Prostate gland (tissue), 2 donors: ENCODE measurements around the gene NUP107.

Experiments
- POLR2AphosphoS5 ChIP-seq: sonication (generic); formaldehyde crosslinking; IDR thresholded peaks from one replicate; pipeline ENCODE4 v1.6.1; 2017; ENCODE audit warnings: antibody characterized with exemption
- TF ChIP-seq, protein P1 (sequence below), 4 experiments: fragments of 200-600 bp in 2 of 4; fragments of 450-650 bp in 2 of 4; sonication (generic) in 2 of 4; IDR thresholded peaks; 1 replicate in 3 of 4; 2 replicates in 1 of 4; pipeline ENCODE4 v1.5.1; 2016 to 2019; ENCODE audit warnings: antibody characterized with exemption in 4 of 4, mild to moderate bottlenecking in 2 of 4, moderate library complexity in 2 of 4

DNA sequence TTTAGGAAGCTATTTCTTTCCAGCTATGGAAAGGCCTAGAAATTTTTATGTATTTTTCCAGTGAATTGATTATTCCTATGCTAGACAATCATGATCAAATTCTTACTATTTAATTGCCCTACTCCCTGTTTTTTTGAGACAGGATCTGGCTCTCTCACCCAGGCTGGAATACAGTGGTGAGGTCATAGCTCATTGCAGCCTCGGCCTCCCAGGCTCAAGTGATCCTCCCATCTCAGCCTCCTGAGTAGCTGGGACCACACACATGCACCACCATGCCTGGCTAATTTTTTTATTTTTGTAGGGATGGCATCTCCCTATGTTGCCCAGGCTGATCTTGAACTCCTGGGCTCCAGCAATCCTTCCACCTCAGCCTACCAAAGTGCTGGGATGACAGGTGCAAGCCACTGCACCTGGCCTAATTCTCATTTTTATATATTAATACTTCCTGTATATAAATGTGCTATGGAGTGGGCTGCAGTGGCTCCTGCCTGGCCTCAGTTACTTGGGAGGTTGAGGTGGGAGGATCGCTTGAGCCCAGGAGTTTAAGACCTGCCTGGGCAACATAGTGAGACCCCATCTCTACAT is 105.2 kb downstream of the NUP107 start:
- TF ChIP-seq, protein P1, sequence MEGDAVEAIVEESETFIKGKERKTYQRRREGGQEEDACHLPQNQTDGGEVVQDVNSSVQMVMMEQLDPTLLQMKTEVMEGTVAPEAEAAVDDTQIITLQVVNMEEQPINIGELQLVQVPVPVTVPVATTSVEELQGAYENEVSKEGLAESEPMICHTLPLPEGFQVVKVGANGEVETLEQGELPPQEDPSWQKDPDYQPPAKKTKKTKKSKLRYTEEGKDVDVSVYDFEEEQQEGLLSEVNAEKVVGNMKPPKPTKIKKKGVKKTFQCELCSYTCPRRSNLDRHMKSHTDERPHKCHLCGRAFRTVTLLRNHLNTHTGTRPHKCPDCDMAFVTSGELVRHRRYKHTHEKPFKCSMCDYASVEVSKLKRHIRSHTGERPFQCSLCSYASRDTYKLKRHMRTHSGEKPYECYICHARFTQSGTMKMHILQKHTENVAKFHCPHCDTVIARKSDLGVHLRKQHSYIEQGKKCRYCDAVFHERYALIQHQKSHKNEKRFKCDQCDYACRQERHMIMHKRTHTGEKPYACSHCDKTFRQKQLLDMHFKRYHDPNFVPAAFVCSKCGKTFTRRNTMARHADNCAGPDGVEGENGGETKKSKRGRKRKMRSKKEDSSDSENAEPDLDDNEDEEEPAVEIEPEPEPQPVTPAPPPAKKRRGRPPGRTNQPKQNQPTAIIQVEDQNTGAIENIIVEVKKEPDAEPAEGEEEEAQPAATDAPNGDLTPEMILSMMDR (IDR thresholded peaks at IDR 0.05), result no peak
- TF ChIP-seq POLR2AphosphoS5, result no peak
